Keratinocyte (primary cell): ENCODE measurements around the gene ARL15.

Source experiments
- EZH2 ChIP-seq: IDR thresholded peaks from one replicate; pipeline ENCODE4 v1.6.1; 2012; ENCODE audit warnings: inconsistent platforms, mild to moderate bottlenecking, low read length, moderate library complexity
- TF ChIP-seq, protein P1 (sequence below), 3 experiments: IDR thresholded peaks in 1 of 3; conservative IDR thresholded peaks in 1 of 3; optimal IDR thresholded peaks in 1 of 3; 2 replicates in 2 of 3; 3 replicates in 1 of 3; pipeline versions ENCODE3 to v1.5.1; 2011; ENCODE audit warnings: low read length in 3 of 3, mild to moderate bottlenecking in 3 of 3, moderate library complexity in 2 of 3, control low read depth in 1 of 3, inconsistent platforms in 1 of 3; ENCODE audit not compliant: insufficient read depth in 2 of 3; ENCODE audit errors: extremely low read depth in 1 of 3

DNA sequence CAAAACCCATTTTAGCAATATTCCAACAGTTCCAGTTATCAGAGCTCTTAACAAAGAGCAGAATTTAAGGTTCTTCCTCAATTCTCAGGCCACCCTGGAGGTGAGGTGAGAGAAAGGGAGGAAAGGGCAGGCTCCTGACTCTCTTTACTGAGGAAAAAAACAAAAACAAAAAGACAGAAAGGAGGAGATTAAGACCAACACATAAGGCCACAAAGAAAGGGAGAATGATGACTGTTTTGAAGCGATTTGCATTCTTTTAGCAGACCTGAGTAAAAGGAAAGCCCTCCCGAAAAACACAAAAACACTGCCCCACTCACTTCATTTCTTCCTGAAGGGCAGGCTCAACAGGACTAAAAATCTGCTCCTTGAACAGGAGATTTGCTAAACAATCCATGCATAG lies 300.5 kb downstream of the ARL15 start:
- TF ChIP-seq, protein P1, sequence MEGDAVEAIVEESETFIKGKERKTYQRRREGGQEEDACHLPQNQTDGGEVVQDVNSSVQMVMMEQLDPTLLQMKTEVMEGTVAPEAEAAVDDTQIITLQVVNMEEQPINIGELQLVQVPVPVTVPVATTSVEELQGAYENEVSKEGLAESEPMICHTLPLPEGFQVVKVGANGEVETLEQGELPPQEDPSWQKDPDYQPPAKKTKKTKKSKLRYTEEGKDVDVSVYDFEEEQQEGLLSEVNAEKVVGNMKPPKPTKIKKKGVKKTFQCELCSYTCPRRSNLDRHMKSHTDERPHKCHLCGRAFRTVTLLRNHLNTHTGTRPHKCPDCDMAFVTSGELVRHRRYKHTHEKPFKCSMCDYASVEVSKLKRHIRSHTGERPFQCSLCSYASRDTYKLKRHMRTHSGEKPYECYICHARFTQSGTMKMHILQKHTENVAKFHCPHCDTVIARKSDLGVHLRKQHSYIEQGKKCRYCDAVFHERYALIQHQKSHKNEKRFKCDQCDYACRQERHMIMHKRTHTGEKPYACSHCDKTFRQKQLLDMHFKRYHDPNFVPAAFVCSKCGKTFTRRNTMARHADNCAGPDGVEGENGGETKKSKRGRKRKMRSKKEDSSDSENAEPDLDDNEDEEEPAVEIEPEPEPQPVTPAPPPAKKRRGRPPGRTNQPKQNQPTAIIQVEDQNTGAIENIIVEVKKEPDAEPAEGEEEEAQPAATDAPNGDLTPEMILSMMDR (optimal IDR thresholded peaks at IDR 0.05 in 1 of 3, IDR thresholded peaks at IDR 0.05 in 1 of 3, conservative IDR thresholded peaks at IDR 0.05 in 1 of 3; ENCODE audit: extremely low read depth in 1 of 3, insufficient read depth in 2 of 3, low read length in 3 of 3) = no peak
- TF ChIP-seq EZH2 = no peak
